Measurements from ENCODE around the gene SEMA3C.

SEMA3C gene

GRCh38 chr7:80766724-80767123 lies 152.1 kb downstream of the SEMA3C start (continued):
- TF ChIP-seq, protein P1, sequence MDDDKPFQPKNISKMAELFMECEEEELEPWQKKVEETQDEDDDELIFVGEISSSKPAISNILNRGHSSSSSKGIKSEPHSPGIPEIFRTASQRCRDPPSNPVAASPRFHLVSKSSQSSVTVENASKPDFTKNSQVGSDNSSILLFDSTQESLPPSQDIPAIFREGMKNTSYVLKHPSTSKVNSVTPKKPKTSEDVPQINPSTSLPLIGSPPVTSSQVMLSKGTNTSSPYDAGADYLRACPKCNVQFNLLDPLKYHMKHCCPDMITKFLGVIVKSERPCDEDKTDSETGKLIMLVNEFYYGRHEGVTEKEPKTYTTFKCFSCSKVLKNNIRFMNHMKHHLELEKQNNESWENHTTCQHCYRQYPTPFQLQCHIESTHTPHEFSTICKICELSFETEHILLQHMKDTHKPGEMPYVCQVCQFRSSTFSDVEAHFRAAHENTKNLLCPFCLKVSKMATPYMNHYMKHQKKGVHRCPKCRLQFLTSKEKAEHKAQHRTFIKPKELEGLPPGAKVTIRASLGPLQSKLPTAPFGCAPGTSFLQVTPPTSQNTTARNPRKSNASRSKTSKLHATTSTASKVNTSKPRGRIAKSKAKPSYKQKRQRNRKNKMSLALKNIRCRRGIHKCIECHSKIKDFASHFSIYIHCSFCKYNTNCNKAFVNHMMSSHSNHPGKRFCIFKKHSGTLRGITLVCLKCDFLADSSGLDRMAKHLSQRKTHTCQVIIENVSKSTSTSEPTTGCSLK (tag by site-specific recombination; IDR thresholded peaks at IDR 0.05) = no peak

DNA sequence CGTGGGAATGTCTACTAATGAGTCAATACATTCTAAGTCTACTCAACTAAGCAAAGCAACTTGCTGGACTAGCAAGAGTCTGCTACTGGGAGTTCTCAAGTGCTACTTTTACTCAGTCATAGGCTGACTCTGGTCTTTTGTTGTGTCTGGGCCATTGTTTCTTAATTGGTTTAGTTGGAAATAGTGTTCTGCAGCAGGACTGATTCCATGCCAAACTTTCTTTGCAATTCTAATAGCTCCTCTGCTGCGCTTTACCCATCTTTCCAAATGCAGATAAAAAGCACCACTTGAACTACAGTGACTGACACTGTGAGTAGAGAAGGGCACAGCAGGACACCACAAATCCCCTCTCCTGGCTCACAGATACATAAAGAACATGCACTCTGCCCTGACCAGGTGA lies 154.7 kb downstream of the SEMA3C start:
- H3K27ac ChIP-seq (ENCODE audit: extremely low read depth, low read depth, low read length) = peak overlapping the region; percentile 38; the same call in 1 of the 2 replicates
- H3K4me3 ChIP-seq (ENCODE audit: low read depth, low read length) = no peak overlapping the region
- H3K9me3 ChIP-seq (ENCODE audit: control insufficient read depth, insufficient read depth, low read depth, low read length) = no peaks in the 10 kb centered on the region
- ChIA-PET CTCF (no interaction called here), POLR2A (no interaction called here)
- TF ChIP-seq SETDB1 (IDR thresholded peaks at IDR 0.05; ENCODE audit: insufficient read length, low read length) (no peak), ZBTB44 (tag by site-specific recombination; IDR thresholded peaks at IDR 0.05) (peak; percentile 91), ZNF600 (tag by site-specific recombination; IDR thresholded peaks at IDR 0.05) (peak; percentile 69; the same call in 1 of the 2 replicates), ZNF629 (tag by site-specific recombination; IDR thresholded peaks at IDR 0.05) (no peak), ZNF174 (tag by site-specific recombination; IDR thresholded peaks at IDR 0.05) (no peak), ZNF202 (tag by site-specific recombination; IDR thresholded peaks at IDR 0.05; ENCODE audit: borderline replicate concordance) (no peak), GLIS2 (tag by site-specific recombination; IDR thresholded peaks at IDR 0.05) (no peak), ZBTB11 (tag by site-specific recombination; conservative IDR thresholded peaks at IDR 0.05; ENCODE audit: low read depth) (no peak), ZNF514 (tag by site-specific recombination; IDR thresholded peaks at IDR 0.05) (no peak), ZNF132 (tag by site-specific recombination; IDR thresholded peaks at IDR 0.05; ENCODE audit: borderline replicate concordance) (no peak), ZNF555 (tag by site-specific recombination; conservative IDR thresholded peaks at IDR 0.05) (no peak), GLI2 (tag by site-specific recombination; IDR thresholded peaks at IDR 0.05; ENCODE audit: borderline replicate concordance, low read depth) (no peak), ZNF324 (tag by site-specific recombination; IDR thresholded peaks at IDR 0.05) (no peak), MZF1 (tag by site-specific recombination; IDR thresholded peaks at IDR 0.05; ENCODE audit: borderline replicate concordance) (peak; percentile 93), ZFP3 (tag by site-specific recombination; IDR thresholded peaks at IDR 0.05; ENCODE audit: low read depth) (no peak), ZNF19 (tag by site-specific recombination; IDR thresholded peaks at IDR 0.05; ENCODE audit: low read depth) (no peak), ZNF501 (tag by site-specific recombination; IDR thresholded peaks at IDR 0.05) (0 out of 2 replicates have a peak, but pooled peaks have one; percentile 32), OSR2 (tag by site-specific recombination; IDR thresholded peaks at IDR 0.05) (peak; percentile 87)
- TF ChIP-seq, protein P2, sequence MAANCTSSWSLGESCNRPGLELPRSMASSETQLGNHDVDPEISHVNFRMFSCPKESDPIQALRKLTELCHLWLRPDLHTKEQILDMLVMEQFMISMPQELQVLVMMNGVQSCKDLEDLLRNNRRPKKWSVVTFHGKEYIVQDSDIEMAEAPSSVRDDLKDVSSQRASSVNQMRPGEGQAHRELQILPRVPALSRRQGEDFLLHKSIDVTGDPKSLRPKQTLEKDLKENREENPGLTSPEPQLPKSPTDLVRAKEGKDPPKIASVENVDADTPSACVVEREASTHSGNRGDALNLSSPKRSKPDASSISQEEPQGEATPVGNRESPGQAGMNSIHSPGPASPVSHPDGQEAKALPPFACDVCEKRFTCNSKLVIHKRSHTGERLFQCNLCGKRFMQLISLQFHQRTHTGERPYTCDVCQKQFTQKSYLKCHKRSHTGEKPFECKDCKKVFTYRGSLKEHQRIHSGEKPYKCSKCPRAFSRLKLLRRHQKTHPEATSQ (tag by site-specific recombination; IDR thresholded peaks at IDR 0.05) = no peak
- peaks cover 19% of the 10 kb centered on the region for H3K4me1 ChIP-seq (ENCODE audit: control insufficient read depth, insufficient read depth, low read length)
- H3K36me3 ChIP-seq (ENCODE audit: control insufficient read depth in 2 of 2, insufficient read depth in 1 of 2, low read length in 2 of 2) = no peaks in the 10 kb centered on the region
